Pulmonary artery endothelial cell (primary cell): ENCODE measurements around the gene SLC16A9. TPM values are rescaled to one million over a fixed set of nuclear protein-coding genes. Genes with fewer than 3 reads are reported as not detected.
"Not testable (repeated sequence)": the region's sequence is repeated elsewhere in the genome, so short reads cannot be mapped to it uniquely, and the experiment has no call there.

Source experiments
- DNase-seq: peaks from one replicate; pipeline ENCODE4 v3.0.0-alpha.2; 2011; ENCODE audit warnings: low read depth, low spot score
- total RNA-seq: library from RNA; depleted of rRNA; stranded (reverse); fragments of >200 nt; gene quantifications from 2 replicates; pipeline ENCODE4 v1.2.3, GENCODE V29; 2014

The SLC16A9 gene
- total RNA-seq, 1 donor from 2014 or later: 0.07 TPM

GRCh38 chr10:59677253-59677831 is 32.3 kb downstream of the SLC16A9 start:
- no peak for DNase-seq

GRCh38 chr10:59675812-59676211 is 33.8 kb downstream of the SLC16A9 start:
- no peak for DNase-seq

GRCh38 chr10:59674215-59674836 is 35.3 kb downstream of the SLC16A9 start:
- no peak for DNase-seq

GRCh38 chr10:59672150-59672875 is 37.3 kb downstream of the SLC16A9 start:
- no peak for DNase-seq

- no peak for DNase-seq
Measured at GRCh38 chr10:59670269-59670668, 39.4 kb downstream of the SLC16A9 start.

GRCh38 chr10:59668096-59668495 is 41.6 kb downstream of the SLC16A9 start:
- DNase-seq: no peak

- DNase-seq: no peak
Measured at GRCh38 chr10:59666310-59666709, 43.3 kb downstream of the SLC16A9 start.

GRCh38 chr10:59663213-59663612 is 46.4 kb downstream of the SLC16A9 start:
- not testable (repeated sequence) for DNase-seq

GRCh38 chr10:59657724-59658123 is 51.9 kb downstream of the SLC16A9 start:
- no peak for DNase-seq

GRCh38 chr10:59655309-59655708 is 54.3 kb downstream of the SLC16A9 start:
- DNase-seq: no peak

- DNase-seq: no peak
Measured at GRCh38 chr10:59654007-59654406, 55.6 kb downstream of the SLC16A9 start.

GRCh38 chr10:59651902-59652301 is 57.7 kb downstream of the SLC16A9 start:
- DNase-seq: no peak

GRCh38 chr10:59649606-59650346 is 59.9 kb downstream of the SLC16A9 start:
- DNase-seq: no peak

- no peak for DNase-seq
Measured at GRCh38 chr10:59648711-59649201, 60.9 kb downstream of the SLC16A9 start.

- no peak for DNase-seq
Measured at GRCh38 chr10:59644841-59645240, 64.8 kb downstream of the SLC16A9 start.

- DNase-seq: not testable (repeated sequence)
Measured at GRCh38 chr10:59641688-59642087, 68.0 kb downstream of the SLC16A9 start.

GRCh38 chr10:59635502-59636290 is 74.0 kb downstream of the SLC16A9 start:
- no peak for DNase-seq

GRCh38 chr10:59634102-59634501 is 75.5 kb downstream of the SLC16A9 start:
- DNase-seq: no peak

GRCh38 chr10:59633063-59633462 is 76.6 kb downstream of the SLC16A9 start:
- DNase-seq: no peak

GRCh38 chr10:59631882-59632807 is 77.5 kb downstream of the SLC16A9 start:
- no peak for DNase-seq
